DMS79 (cell line): ENCODE measurements around the gene PVRIG.
"Not testable (repeated sequence)": the region's sequence is repeated elsewhere in the genome, so short reads cannot be mapped to it uniquely, and the experiment has no call there.

Experiments
- DNase-seq: peaks from one replicate; lab custom pipeline; 2025; lab: John Stamatoyannopoulos, UW

PVRIG gene

DNA sequence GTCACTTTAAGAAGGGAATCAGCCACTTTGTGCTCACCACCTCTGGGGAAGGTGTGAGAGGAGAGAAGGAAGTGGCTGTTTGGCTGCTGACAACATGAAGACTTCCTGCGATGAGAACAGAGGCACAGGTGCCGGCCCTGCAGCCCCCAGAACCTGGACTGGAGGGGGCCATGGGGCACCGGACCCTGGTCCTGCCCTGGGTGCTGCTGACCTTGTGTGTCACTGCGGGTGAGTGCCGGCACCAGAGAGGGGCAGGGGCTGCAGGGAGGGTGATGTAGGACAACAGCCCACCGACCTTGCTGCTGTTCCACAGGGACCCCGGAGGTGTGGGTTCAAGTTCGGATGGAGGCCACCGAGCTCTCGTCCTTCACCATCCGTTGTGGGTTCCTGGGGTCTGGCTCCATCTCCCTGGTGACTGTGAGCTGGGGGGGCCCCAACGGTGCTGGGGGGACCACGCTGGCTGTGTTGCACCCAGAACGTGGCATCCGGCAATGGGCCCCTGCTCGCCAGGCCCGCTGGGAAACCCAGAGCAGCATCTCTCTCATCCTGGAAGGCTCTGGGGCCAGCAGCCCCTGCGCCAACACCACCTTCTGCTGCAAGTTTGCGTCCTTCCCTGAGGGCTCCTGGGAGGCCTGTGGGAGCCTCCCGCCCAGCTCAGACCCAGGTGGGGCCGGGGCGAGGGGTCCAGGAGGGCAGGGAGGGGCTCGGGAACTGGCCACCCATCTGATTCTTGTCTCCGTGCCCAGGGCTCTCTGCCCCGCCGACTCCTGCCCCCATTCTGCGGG is at the start of gene PVRIG:
Gene PVRIG (plus strand): TSS at position 149 of the 785 bp plus-strand sequence. CDS start 22 bp downstream, at position 171.
- not testable (repeated sequence) for DNase-seq

DNA sequence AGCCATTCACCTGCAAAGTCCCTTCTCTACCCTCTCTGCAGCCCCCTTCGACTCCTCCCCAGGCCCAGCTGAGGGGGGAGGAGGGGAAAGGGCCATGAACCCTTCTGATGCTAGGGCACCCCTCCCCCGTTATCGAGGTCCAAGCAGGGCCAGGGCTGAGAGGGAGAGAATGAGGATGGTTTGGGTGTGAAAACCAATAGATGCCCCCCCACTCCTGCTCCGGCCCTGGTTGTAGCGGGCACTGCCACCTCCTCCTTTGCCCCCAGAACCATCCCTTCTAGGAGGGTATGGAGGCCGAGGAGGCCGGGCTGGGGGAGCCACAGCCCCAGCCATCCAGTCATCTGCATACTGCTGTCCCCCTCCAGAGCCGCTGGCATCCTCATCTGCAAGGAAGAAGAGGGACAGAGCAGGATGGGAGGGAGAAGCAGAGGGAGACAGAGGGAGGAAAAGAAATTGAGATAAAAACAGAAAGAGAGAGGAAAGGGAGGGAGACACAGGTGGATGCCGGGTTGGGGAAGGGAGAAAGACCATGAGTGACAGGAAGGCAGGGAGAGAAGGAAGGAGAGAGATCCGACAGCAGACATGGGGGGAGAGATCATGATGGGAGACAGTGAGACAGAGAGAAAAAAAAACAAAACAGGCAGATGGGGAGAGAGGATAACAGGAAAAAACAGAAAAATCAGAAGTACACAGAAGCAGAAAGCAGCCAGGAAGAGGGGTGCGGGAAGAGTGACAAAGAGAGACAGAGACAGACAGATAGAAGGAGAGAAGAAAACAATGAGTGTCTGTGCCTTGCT is 49.5 kb upstream of the PVRIG start:
- no peak for DNase-seq

GRCh38 chr7:100171087-100171681 is 48.6 kb upstream of the PVRIG start:
- no peak for DNase-seq

GRCh38 chr7:100171840-100172239 is 47.9 kb upstream of the PVRIG start:
- DNase-seq = no peak

- no peak for DNase-seq
Measured at GRCh38 chr7:100173806-100174495, 45.8 kb upstream of the PVRIG start.

DNA sequence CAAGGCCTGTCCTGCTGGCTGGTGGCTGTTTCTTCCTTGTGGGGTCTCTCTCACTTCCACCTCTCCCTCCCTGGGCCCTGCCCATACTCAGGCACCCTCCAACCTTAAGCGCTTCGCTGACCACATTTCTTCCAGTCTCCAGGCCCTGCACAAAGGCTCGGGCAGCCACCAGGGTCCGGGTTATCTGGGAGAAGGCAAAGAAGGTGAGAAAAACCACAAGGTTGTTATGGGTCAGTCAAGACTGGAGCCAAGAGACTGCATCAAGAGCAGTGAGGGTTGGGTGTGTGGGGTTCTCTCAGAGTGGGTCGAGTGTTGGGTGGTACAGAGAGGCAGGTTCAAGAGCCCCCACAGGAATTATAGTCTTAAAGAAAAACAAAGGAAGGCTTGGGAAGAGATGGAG is 45.2 kb upstream of the PVRIG start:
- DNase-seq = no peak

- DNase-seq = no peak
Measured at GRCh38 chr7:100175296-100175935, 44.3 kb upstream of the PVRIG start.

GRCh38 chr7:100176096-100177044 is 43.4 kb upstream of the PVRIG start:
- DNase-seq = no peak

DNA sequence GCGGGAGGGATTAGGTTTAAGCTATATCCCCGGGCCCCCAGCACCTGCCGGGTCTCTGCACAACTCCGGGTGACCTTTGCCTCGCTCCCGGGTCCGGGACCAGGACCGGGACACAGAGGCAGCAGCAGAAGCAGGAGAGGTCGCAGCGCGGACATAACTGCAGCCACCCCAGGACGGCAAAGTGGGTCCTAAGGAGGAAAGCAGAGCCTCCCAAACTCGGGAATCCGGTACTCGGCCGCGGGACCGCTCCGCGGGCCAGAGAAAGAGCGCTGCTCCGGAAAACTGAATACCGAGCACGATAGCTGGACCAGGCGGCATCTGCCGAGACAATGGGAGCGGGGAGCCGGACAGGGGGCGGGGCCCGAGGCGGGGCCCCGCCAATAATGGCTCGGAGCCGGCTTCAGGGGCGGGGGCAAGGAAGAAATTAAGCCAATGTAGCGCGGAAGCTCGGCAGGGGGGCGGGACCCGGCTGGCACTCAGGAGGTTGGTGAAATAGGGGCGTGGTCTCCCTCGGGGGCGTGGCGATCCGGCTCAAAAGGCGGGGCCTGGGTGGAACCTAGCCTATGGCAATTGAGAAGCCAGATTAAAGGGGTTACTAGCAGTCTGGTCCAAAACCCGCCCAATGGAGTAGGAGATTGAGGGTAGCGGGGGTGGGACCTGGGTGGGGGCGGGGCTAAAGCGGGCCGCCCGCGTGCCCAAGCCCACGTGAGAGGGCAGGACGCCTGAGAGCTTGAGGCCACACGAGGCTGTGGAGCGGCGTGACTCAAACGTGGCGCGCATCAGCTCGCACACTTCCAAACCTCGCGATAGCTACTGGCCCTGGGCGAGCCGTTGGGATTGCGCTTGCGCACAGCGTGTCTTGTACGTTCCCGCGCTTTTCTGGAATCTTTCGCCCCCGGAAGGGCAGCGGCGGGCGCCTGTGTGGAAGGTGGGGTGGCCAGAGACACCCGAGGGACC is 42.4 kb upstream of the PVRIG start, which contains the start of the genes GPC2 and STAG3:
Gene GPC2 (minus strand): TSS at position 337 of the 957 bp plus-strand sequence. CDS start 182 bp downstream, at position 155.
Gene STAG3 (plus strand): TSS at position 874 of the 957 bp plus-strand sequence. CDS start 2,639 bp downstream, outside the sequence.
- peak; percentile 88 for DNase-seq

GRCh38 chr7:100180084-100180483 is 39.7 kb upstream of the PVRIG start:
- not testable (repeated sequence) for DNase-seq

DNA sequence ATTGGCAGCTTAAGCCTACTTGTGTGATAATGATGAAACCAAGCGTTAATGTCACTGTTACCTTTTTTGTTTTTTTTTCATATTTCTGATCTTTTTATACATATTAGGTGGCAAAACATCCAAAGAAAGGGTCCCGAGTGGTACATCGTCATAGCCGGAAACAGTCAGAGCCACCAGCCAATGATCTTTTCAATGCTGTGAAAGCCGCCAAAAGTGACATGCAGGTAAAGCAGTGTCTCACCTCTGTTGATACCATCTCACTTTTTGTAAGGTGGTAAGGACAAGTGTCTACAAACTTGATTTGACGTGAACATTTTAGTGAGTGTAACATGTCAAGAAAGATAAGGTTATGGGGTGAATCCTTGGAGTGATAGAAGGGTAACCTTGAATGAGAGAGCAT is 37.1 kb upstream of the PVRIG start:
- not testable (repeated sequence) for DNase-seq

GRCh38 chr7:100183090-100183489 is 36.7 kb upstream of the PVRIG start:
- DNase-seq = not testable (repeated sequence)

DNA sequence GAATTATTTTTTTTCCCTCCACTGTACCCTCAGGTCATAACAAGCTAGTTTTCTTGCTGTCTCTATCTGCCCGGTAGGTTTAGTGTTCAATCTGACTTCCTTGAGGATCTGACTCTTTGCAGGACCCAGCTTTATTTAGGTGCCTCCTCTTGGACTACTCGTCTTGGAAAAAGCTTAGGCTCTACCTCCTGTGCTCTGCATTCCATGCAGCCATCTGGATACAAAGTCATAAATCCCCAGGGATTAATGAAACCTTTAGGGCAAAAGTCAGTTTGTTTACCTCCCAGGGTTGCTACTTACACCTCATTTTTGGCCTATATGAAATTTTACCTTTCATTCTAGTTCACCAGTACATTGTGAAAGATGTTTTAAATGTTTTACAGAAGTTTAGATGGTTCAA is 34.0 kb upstream of the PVRIG start:
- no peak for DNase-seq

DNA sequence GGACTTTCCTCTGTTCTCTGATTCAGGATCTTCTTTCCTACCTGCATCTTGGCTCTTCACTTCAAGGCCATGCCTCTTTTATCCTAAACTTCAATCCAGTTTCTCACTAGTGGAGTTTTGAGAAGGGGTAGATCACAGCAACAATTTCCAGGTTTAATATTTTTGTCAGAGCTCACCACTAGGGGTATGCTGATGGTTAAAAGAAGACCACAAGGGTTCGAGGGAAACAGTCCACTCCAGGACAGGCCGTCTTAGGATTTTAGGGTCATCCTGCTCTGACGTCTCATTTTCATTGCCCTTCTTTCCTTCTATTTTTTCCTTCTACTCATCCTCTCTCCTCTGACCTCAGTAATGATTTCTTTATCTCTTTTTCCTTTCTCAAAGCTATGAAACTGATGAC is 30.7 kb upstream of the PVRIG start:
- DNase-seq = no peak

GRCh38 chr7:100190048-100190711 is 29.6 kb upstream of the PVRIG start:
- DNase-seq = no peak

DNA sequence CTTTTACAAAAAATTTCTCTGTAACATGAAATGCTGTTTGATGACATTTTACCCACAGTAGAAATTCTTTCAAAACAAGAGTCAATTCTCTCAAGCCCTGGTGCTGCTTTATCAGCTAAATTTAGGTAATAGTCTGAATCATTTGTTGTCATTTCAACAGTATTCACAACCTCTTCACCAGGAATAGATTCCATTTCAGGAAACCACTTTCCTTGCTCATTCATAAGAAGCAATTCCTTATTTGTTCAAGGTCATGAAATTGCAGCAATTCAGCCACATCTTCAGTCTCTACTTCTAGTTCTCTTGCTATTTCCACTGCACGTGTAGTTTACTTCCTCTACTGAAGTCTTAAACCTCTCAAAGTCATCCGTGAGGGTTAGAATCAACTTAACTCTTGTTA is 28.0 kb upstream of the PVRIG start:
- no peak for DNase-seq

- DNase-seq = not testable (repeated sequence)
Measured at GRCh38 chr7:100192281-100192862, 27.4 kb upstream of the PVRIG start.

DNA sequence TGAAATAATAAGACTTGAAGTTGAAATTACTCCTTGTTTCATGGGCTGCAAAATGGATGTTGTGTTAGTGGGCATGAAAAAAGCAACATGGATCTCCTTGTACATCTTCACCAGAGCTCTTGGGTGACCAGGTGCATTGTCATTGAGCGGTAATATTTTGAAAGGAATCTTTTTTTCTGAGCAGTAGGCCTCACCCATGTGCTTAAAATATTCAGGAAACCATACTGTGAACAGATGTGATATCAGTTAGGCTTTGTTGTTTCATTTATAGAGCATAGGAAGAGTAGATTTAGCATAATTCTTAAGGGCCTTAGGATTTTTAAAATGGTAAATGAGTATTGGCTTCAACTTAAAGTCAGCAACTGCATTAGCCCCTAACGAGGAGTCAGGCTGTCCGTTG is 26.8 kb upstream of the PVRIG start:
- no peak for DNase-seq
